ENCODE measurements around the gene E2F6.
"Not testable (repeated sequence)": the region's sequence is repeated elsewhere in the genome, so short reads cannot be mapped to it uniquely, and the experiment has no call there.

E2F6 gene

DNA sequence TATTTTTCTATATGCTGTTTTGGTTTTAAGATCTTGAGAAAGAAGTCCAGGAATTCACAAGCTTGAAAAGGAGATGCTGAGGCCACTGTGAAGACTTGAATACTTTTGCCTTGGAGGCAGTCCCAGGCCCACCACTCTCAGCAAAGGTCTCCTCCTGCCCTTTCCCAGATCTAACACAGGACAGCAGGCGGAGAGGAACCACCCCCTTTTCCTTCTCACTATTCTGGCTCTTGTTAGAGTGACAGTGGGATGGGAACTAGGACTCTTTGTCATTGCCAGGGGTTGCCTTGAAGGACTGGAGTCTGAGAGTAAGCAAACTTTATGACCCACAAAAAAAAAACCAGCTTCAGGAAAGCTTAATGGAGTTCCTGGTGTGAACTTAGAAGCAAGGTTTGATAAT, 54.7 kb downstream of the E2F6 start:
- no peak for DNase-seq

DNA sequence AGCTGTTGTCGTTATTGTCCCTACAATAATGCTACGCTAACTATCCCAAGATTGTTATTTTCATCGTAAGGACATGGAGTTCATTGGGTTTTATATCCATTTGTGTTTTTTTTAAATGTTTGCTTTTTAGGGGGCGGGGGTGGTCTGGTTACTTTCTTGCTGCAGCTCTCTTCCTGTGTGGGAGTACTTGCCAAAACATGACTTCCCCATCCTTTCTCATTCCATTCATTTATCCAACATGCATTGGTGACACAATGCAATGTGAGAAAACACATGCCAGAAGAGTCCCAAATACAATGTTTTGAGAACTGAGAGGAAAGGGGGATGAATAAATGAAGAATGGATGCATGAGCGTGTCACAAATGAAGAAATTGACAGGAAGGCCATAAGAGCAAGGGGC, 55.9 kb downstream of the E2F6 start:
- DNase-seq: no peak

DNA sequence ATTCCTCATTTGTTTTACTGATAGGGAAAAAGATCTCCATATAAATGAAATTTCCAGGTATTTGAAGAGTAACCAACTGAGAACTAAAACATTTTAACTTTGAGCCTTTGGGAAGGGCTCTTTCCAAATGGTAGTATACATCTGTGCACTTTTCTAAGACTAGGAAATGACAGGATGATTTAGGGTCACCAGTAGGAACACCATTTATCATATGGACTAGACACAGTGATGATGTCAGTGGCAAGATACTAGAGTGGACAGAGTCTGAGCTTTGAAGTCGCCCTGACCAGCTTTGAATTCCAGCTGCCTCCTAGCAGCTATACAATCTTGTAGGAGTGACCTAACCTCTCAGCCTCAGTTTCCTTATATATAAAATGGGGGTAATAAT, 56.4 kb downstream of the E2F6 start:
- DNase-seq: no peak

DNA sequence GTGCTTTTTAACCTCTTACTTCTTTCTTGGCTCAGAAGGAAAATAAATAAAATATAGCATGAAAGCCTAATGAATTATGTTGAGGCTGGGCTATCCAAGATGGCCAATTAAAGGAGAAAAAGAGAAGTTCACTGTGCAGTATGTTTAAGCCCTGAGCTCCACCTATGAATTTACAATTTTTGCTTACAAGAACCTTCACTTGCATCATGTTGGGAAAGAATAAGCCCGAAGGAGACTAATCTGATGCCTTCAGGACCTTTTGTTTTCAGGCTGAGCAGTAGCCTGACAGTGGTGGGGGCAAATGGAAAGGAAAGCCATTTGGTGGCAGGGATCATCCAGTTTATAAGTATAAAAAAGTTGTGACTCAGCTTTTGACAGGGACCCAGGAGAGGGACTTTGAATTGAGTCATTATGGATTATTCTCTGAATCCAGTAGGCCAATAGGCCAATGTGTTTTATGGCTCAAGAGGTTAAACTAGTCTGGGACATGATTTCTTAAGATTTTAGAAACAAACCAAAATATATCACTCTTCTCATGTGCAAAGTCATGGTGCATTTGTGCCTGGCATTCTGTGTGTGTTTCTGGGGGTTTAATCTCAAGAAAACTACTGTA, 56.9 kb downstream of the E2F6 start:
- DNase-seq: no peak

DNA sequence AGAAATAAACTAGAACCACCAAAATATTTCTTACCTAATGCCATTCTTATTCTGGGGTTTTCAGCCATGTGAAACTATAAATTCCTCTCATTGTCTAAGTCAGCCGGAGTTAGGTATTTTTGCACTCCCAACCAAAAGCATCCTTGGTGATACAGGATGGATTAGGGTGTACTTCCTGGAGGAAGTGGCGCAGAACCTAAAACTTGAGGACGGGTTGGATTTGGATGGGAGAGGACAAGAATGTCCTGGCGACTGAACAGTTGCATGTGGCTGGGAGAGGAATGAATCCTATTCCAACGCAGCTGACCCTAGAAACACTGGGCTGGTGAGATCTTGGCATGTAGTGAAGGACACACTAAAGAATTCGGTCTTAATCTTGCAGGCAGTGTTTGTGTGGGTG, 58.5 kb downstream of the E2F6 start:
- DNase-seq: no peak

DNA sequence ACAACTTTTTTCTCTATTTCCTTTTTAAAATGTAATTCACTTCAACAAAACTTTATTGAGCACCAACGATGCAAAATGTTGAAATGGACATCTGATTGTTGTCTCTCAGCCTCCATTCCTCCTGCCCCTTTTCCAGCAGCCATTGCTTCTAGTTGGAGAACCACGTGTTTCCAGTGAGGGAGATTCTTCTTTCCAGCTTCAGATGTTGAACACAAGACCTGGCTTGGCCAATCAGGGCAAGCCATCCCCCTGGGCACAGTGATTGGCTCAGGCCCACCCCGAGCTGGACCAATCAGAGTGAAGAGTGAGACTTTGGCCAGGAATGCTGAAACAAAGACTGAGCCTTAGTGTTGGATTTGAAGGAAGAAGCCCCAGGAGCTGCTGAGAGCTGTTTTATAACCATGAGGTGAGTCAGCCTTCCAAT, 59.0 kb downstream of the E2F6 start:
- no peak for DNase-seq

DNA sequence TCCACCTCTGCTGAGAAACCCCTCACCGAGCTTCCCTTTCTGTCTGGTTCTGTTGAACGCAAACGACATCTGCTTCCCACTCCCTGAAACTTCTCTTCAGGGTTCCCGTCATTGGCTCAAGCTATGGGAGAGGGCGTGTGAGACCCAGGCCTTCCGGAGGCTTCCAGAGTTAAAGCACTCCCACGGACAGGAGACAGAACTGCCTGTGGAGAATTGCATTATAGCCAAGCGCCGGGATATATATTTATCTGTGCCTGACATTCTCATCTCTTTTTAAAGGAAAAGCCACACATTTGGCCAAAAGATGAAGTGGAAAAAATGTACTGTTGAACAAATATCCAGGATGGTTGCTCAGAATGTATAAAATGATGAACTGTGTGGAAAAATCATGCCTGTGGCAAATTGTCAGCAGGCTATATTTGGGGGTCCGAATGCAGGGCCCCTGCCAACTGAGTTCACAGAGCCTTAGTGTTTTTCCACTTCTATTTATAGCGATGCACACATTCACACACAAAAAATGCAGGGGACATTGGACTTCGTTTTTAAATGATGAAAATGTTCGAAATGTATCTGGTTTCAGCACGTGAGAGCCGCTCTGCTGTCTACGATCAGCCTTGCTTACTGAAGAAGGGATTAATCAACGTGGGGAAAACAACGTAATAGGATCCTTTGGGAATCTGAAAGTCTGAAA, 59.5 kb downstream of the E2F6 start:
- no peak for DNase-seq

DNA sequence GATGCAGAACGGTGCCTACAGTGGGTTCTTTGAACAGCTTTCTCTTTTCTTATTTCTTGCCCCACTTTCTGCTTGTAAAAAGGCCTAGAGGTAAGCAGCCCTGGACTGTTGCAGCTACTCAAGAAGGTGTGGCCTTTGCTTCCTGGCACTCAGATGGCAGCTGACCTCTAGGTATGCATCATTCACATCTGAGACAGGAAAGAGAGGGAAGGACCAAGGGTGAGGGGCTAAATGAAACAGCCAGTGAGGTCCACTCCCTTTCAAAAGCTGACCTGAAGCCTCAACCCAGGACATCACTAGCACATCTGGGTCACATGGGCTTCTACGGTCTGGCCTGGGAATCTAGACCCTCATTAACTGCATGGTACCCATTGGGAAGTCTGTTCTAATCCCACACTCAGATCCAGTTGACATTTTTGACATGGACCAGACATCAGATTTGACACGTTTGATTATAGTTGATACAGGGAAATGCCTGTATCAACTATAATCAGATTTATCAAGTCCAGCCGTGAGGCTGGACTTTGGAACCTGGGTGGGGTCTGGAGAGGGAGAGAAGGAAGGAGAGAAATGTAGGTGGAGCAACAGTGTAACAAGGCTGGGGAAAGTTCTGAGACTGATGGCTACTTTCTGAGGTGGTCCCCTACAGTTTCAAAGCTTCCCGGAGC, 60.2 kb downstream of the E2F6 start:
- DNase-seq: no peak

DNA sequence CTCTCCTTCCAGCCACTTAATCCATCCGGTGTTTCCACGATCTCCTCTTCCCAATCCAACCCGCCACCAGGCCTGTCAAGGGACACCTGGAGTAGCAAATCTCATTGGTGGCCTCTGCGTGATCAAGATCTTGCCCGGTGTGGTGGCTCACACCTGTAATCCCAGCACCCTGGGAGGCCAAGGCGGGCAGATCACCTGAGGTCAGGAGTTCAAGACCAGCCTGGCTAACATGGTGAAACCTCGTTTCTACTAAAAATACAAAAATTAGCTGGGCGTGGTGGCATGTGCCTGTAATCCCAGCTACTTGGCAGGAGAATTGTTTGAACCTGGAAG, 60.9 kb downstream of the E2F6 start:
- not testable (repeated sequence) for DNase-seq

DNA sequence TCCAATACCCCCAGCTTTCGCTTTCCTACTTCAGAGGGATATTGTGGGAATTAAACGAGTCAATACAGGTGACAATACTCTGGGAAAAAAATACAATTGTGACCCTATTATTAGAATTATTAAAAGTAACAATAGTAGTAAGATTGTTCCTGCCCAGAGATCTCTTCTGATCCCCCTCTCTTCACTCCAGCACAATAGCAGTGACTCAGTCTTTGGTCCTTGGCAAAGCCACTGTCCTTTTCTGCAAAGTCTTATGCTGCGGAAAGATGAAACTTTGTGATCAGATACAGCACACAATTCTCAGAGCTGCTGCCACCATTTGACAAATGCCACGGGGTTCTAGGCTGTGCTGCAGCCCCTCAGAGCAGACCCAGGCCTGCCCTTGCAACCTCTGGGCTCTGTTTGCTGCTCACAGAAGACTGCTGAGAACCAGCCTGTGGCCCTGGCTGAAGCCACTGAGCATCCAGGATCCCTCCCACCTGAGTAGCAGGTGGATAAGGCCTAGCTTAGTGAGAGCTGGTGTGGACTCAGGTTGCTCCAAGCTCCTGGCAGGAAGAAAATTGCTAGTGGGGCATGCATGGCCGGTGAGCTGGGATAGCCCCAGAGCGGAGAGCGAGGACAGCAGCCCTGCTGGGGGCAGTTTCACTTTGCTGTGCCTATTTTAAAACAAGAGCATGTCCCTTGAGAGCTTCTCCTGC, 61.4 kb downstream of the E2F6 start:
- no peak for DNase-seq

DNA sequence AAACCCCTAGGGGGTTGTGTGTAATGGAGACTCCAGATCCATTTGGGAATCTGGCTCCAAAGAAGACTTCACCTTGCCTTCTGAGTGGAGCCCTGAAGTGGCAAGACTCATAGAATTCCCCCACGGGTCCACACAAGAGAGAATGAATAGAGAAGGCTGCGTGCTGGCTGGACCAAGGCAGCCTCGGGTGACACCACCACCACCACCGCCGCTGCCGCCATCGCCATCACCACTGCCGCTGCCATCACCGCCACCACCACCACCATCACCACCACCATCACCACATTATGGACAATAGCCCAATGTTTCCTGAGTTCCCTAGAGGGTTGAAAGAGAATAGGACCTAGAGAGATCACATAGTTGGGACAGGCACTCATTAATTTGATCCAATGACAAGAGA, 63.5 kb downstream of the E2F6 start:
- DNase-seq: no peak

DNA sequence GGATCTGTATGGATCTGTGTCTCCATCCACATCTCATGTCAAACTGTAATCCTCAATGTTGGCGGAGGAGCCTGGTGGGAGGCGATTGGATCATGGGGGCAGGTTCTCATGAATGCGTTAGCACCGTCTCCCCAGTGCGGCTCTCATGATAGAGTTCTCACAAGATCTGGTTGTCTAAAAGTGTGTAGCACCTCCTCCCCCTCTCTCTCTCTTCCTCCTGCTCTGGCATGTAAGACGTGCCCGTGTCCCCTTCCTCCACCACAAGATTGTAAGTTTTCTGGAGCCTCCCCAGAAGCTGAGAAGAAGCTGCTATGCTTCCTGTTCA, 66.6 kb downstream of the E2F6 start:
- DNase-seq: no peak

DNA sequence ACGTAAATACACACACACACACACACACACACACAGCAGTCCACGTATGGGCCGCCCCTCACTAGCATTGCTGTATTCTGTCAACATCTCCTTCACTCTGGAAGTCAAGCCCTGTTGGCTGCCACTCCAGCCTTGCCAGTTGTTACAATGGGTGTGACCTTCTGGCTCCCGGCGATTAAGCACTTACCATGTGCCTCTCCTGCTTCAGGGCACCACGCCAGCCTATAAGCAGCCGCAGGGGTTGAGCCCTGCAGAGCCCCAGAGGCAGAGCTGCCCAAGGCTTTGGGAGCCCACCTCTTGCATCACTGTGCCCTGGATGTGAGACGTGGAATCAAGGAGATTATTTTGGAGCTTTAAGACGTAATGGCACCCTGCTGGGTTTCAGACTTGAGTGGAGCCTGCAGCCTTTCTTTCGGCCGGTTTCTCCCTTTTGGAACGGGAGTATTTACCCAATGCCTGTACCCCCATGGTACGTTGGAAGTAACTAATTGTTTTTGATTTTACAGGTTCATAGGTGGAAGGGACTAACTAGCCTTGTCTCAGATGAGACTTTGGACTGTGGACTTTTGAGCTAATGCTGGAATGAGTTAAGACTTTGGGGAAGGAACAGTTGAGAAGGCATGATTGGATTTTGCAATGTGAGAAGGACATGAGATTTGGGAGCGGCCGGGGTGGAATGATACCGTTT, 67.1 kb downstream of the E2F6 start:
- peak; percentile 74 for DNase-seq

DNA sequence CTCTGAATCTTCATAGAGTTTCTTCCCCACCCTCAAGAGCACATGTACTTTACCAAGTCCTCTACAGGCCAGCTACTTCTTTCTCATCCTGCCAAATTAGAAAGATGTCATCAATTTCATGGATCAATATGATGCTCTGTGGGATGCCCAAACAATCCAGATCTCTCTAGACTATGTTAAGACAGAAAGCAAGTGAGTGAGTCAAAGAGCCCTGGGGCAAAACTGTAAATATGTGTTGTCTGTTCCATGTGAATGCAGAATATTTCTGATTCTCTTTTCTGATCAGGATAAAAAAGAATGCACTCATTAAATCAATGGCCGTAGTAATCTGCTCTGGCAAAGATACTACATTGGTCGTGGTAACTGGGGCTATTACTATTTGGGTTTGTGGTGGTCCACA, 68.4 kb downstream of the E2F6 start:
- DNase-seq: no peak

DNA sequence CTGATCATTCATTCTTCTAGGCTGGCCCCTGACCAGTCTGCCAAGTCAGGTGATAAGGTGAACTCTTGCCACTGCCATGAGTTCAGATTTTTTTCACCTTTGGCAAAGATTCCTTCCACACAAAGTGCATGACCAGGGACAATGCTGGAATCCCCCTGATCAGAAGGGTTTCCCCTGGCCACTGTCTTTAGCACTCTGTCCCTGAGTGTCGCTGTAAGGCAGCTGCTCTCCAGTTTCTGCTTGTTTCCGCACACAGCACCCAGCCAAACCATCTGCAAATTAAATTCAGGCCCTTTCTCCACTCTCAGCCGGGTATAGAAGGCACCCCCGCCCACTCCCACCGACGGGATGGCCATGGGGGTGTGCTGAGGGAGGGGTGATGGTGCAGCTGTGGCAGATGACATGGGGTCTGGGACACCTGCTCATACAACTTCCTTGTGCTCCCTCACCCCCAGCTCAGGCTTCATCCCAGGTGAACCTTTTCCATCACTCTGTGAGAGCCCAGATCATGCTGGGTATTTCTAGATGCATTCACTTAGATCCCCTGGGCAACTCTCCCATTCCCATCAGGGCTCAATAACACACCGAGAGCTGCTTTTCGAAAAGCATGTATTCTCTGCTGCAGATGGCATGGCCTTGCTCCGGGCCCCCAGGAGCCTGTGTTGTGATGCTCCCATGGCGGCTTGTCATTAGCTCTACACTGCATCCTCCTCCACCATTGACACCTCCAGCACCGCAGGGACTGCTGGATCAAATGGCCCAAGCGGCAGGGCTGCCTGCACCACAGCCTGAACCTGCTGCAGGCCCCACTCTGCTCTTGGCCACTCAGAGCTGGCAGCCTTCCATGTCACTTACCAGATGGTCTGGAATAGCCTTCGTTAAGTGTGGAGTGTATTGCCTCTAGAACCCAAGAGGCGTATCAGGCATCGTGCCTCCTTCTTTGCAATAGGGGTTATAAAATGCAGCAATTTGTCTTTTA, 69.2 kb downstream of the E2F6 start:
- no peak for DNase-seq

DNA sequence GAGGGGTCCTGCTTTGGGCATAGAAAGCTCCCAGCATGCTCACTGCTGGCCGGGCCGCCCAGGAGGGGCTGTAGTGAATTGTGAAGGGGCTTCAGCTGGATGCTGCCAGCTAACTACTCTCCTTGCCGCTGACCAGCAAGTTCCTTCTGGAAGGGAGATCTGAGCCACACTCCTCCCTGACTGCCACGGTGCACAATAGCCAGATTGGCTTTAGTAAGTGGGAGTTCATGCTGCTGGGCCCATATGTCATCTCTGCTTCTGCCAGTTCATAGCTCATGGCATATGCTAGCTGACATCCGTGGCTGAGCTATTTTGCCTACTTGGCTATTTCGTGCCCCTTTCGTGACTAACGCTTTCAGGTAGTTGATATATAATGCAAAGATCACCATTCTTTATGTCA, 69.9 kb downstream of the E2F6 start:
- no peak for DNase-seq

DNA sequence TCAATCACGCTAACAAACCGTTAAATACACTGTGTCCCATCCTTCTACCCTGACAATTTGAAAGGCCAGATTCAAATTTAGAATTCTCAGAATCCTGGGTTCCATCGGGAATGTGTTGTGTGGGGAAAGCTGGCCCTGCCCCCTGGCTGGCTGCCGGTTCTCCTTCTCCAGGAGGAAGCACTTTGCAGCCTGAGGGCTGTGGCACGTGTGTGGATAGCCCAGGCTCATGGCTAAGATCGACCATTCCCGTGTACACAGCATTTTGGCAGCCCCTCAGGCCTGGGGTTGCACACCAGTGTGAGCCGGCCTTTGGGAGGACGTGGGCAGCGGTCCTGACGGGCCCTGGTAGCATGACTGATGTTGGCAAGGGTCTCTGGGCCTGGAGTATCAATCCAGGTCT, 70.6 kb downstream of the E2F6 start:
- DNase-seq: no peak

Measured in hematopoietic multipotent progenitor cell treated with erythropoietin and hydrocortisone succinate and interleukin-3 and kit ligand, for 4 days (in vitro differentiated cells).